ENCODE measurements around the gene EIF4G1.

- TF ChIP-seq CTCF (IDR thresholded peaks at IDR 0.05) (no peak), EP300 (IDR thresholded peaks at IDR 0.05) (no peak)
Observed at GRCh38 chr3:184284696-184285095, 29.7 kb upstream of the EIF4G1 start.
